GM21515 (cell line): ENCODE results near the gene FLG2.
"Not testable (repeated sequence)": the region's sequence is repeated elsewhere in the genome, so short reads cannot be mapped to it uniquely, and the experiment has no call there.

ENCODE experiments used
- ATAC-seq: cut with Tn5 transposase; IDR thresholded peaks from one replicate; pipeline ENCODE4 v1.9.1; 2021; ENCODE audit not compliant: unreplicated experiment

The FLG2 gene

DNA sequence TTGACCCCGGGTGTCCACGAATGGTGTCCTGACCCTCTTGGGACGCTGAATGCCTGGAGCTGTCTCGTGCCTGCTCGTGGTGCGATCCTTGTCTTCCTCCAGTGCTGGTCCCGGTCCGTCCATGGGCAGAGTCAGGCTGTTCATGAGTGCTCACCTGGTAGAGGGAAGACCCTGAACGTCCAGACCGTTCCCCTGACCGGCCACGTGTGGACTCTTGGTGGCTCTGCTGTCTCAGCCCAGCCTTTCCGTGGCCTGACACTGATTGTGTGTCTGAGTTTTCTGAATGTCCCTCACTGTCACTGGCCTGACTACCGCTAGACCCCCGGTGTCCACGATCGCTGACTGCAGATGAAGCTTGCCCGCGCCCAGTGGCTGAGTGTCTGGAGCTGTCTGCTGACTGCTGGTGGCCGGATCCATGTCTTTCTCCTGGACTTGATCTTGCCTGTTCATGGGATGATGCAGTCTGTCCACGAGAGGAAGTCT is 46.4 kb downstream of the FLG2 start:
- ATAC-seq: no peak

DNA sequence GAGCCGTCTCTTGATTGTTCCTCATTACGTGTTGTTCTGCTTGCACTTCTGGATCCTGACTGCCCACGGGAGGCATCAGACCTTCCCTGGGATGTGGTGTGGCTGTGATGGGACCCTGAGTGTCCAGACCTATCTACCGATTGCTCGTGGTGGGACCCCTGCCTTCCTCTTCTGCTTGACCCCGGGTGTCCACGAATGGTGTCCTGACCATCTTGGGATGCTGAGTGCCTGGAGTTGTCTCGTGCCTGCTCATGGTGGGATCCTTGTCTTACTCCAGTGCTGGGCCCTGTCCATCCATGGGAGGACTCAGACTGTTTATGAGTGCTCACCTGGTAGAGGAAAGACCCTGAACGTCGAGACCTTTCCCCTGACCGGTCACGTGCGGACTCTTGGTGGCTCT is 47.6 kb downstream of the FLG2 start:
- ATAC-seq: not testable (repeated sequence)

DNA sequence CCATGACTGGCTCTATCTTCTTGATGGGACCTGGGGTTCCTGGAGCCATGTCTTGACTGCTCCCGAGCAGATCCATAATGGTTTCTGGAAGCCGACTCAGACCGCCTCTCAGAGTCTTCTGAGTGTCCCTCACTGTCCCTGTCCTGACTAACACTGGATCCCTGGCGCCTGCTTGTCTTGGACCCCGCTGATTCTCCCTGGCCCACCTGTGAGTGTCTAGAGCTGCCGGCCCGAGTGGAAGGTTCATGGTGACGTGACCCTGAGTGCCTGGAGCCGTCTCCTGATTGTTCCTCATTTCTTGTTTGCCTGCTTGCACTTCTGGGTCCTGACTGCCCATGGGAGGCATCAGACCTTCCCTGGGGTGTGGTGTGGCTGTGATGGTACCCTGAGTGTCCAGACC is 49.9 kb downstream of the FLG2 start:
- ATAC-seq: no peak

DNA sequence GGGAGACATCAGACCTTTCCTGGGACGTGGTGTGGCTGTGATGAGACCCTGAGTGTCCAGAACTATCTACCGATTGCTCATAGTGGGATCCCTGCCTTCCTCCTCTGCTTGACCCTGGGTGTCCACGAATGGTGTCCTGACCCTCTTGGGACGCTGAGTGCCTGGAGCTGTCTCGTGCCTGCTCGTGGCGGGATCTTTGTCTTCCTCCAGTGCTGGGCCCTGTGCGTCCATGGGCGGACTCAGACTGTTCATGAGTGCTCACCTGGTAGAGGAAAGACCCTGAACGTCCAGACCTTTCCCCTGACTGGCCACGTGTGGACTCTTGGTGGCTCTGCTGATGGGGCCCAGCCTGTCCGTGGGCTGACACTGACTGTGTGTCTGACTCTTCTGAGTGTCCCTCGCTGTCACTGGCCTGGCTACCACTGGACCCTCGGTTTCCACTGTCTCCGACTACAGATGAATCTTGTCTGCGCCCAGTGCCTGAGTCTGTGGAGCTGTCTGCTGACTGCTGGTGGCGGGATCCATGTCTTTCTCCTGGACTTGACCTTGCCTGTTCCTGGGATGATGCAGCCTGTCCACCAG is 50.4 kb downstream of the FLG2 start:
- not testable (repeated sequence) for ATAC-seq

DNA sequence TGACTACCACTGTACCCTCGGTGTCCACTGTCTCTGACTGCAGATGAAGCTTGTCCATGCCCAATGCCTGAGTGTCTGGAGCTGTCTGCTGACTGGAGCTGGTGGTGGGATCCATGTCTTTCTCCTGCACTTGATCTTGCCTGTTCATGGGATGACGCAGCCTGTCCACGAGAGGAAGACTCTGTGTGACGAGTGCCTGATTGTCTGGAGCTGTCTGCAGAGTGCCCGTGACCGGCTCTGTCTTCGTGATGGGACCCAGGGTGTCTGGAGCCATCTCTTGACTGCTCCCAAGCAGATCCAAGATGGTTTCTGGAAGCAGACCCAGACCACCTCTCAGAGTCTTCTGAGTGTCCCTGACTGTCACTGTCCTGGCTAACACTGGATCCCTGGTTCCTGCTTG is 51.0 kb downstream of the FLG2 start:
- not testable (repeated sequence) for ATAC-seq

DNA sequence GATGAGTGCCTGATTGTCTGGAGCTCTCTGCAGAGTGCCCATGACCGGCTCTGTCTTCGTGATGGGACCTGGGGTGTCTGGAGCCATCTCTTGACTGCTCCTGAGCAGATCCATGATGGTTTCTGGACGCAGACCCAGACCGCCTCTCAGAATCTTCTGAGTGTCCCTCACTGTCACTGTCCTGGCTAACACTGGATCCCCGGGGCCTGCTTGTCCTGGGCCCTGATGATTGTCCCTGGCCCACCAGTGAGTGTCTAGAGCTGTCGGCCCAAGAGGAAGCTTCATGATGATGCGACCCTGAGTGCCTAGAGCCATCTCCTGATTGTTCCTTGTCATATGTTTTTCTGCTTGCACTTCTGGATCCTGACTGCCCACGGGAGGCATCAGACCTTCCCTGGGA is 51.8 kb downstream of the FLG2 start:
- ATAC-seq: not testable (repeated sequence)

DNA sequence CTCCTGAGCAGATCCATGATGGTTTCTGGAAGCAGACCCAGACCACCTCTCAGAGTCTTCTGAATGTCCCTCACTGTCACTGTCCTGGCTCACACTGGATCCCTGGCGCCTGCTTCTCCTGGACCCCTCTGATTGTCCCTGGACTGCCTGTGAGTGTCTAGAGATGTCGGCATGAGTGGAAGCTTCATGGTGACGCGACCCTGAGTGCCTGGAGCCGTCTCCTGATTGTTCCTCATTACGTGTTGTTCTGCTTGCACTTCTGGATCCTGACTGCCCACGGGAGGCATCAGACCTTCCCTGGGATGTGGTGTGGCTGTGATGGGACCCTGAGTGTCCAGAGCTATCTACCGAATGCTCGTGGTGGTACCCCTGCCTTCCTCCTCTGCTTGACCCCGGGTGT is 53.7 kb downstream of the FLG2 start:
- ATAC-seq: not testable (repeated sequence)

DNA sequence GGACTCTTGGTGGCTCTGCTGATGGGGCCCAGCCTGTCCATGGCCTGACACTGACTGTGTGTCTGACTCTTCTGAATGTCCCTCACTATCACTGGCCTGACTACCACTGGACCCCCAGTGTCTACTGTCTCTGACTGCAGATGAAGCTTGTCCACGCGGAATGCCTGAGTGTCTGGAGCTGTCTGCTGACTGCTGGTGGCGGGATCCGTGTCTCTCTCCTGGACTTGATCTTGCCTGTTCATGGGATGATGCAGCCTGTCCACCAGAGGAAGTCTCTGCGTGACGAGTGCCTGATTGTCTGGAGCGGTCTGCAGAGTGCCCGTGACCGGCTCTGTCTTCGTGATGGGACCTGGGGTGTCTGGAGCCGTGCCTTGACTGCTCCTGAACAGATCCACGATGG is 55.0 kb downstream of the FLG2 start:
- not testable (repeated sequence) for ATAC-seq

DNA sequence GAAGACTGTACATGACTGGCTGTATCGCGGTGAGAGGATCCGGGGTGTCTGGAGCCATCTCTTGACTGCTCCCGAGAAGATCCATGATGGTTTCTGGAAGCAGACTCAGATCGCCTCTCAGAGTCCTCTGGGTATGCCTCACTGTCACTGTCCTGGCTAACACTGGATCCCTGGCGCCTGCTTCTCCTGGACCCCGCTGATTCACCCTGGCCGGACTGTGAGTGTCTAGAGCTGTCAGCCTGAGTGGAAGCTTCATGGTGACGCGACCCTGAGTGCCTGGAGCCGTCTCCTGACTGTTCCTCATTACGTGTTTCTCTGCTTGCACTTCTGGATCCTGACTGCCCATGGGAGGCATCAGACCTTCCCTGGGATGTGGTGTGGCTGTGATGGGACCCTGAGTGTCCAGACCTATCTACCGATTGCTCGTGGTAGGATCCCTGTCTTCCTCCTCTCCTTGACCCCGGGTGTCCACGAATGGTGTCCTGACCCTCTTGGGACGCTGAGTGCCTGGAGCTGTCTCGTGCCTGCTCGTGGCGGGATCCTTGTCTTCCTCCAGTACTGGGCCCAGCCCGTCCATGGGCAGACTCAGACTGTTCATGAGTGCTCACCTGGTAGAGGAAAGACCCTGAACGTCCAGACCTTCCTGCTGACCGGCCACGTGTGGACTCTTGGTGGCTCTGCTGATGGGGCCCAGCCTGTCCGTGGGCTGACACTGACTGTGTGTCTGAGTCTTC is 56.5 kb downstream of the FLG2 start:
- ATAC-seq: not testable (repeated sequence)
